ENCODE measurements around the gene RPL41. TPM values are rescaled to one million over a fixed set of nuclear protein-coding genes. Genes with fewer than 3 reads are reported as not detected.

The RPL41 gene
- polyA plus RNA-seq, 1 of the 3 experiments (the other 2 are of a cell fraction): 12,464 TPM

GRCh38 chr12:56122637-56123036 lies 6.2 kb downstream of the RPL41 start:
- Histone ChIP-seq H3K9ac (no peak overlapping the region), H3K9me3 (no peaks in the 10 kb centered on the region), H3F3A (replicated peaks; ENCODE audit: insufficient read depth) (peaks cover 45% of the 10 kb centered on the region), H3K27ac (ENCODE audit: low read depth in 2 of 2, low read length in 1 of 2) (no peak overlapping the region), H3K4me1 (ENCODE audit: control insufficient read depth in 1 of 2, insufficient read depth in 2 of 2, low read depth in 1 of 2, low read length in 1 of 2) (peaks cover 25 to 31% of the 10 kb centered on the region in 2 experiments), H3K4me3 (ENCODE audit: low read depth in 2 of 2, low read length in 1 of 2) (no peak overlapping the region), H3K36me3 (replicated peaks in 1 of 2; ENCODE audit: control insufficient read depth in 1 of 2, insufficient read depth in 2 of 2, low read length in 1 of 2) (peaks cover 9 to 19% of the 10 kb centered on the region in 2 experiments), H3K9me2 (no peaks in the 10 kb centered on the region), H3K27me3 (ENCODE audit: insufficient read depth) (no peaks in the 10 kb centered on the region), H3K79me2 (ENCODE audit: insufficient read depth) (peaks cover 53% of the 10 kb centered on the region), H3K4me2 (no peak overlapping the region), H2AFZ (ENCODE audit: low read depth) (no peak overlapping the region), H4K20me1 (ENCODE audit: insufficient read depth) (peaks cover 2% of the 10 kb centered on the region; the same call in 1 of the 2 replicates)
- TF ChIP-seq TCF12 (IDR thresholded peaks at IDR 0.05): no peak
- TF ChIP-seq, protein P1, sequence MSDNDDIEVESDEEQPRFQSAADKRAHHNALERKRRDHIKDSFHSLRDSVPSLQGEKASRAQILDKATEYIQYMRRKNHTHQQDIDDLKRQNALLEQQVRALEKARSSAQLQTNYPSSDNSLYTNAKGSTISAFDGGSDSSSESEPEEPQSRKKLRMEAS (IDR thresholded peaks at IDR 0.05; ENCODE audit: low read depth): no peak
- no peak for TF ChIP-seq NFIC (IDR thresholded peaks at IDR 0.05; ENCODE audit: borderline replicate concordance)
- TF ChIP-seq MEF2A (IDR thresholded peaks at IDR 0.05; ENCODE audit: borderline replicate concordance, low read depth): no peak
- no peak for TF ChIP-seq ZBTB33 (IDR thresholded peaks at IDR 0.05; ENCODE audit: borderline replicate concordance, low read depth)
- TF ChIP-seq, protein P2, sequence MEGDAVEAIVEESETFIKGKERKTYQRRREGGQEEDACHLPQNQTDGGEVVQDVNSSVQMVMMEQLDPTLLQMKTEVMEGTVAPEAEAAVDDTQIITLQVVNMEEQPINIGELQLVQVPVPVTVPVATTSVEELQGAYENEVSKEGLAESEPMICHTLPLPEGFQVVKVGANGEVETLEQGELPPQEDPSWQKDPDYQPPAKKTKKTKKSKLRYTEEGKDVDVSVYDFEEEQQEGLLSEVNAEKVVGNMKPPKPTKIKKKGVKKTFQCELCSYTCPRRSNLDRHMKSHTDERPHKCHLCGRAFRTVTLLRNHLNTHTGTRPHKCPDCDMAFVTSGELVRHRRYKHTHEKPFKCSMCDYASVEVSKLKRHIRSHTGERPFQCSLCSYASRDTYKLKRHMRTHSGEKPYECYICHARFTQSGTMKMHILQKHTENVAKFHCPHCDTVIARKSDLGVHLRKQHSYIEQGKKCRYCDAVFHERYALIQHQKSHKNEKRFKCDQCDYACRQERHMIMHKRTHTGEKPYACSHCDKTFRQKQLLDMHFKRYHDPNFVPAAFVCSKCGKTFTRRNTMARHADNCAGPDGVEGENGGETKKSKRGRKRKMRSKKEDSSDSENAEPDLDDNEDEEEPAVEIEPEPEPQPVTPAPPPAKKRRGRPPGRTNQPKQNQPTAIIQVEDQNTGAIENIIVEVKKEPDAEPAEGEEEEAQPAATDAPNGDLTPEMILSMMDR (IDR thresholded peaks at IDR 0.05): no peak
- no peak for TF ChIP-seq PBX3 (IDR thresholded peaks at IDR 0.05)
- TF ChIP-seq, protein P3, sequence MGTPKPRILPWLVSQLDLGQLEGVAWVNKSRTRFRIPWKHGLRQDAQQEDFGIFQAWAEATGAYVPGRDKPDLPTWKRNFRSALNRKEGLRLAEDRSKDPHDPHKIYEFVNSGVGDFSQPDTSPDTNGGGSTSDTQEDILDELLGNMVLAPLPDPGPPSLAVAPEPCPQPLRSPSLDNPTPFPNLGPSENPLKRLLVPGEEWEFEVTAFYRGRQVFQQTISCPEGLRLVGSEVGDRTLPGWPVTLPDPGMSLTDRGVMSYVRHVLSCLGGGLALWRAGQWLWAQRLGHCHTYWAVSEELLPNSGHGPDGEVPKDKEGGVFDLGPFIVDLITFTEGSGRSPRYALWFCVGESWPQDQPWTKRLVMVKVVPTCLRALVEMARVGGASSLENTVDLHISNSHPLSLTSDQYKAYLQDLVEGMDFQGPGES (IDR thresholded peaks at IDR 0.05; ENCODE audit: low read depth, low read length): no peak
- TF ChIP-seq RCOR1 (IDR thresholded peaks at IDR 0.05; ENCODE audit: low read length): no peak
- TF ChIP-seq JUND (IDR thresholded peaks at IDR 0.05): no peak
- no peak for TF ChIP-seq YY1 (IDR thresholded peaks at IDR 0.05; ENCODE audit: low read depth)
- TF ChIP-seq ELF1 (IDR thresholded peaks at IDR 0.05): no peak
- TF ChIP-seq GATA2 (CRISPR knock-in tag; IDR thresholded peaks at IDR 0.05): no peak
- WGBS (ENCODE audit: low lambda C conversion rate): 95% methylated on average over 2 of the region's 2 CpGs
- ChIA-PET POLR2A (interaction anchor here (0.6 kb wide), 1 partner anchor 38 kb away, joined by 3 read pairs; no protein-coding TSS in a partner anchor), CTCF (interaction anchor here (0.6 to 16.0 kb wide), 4 partner anchors 40 to 127 kb away, joined by 3 to 272 read pairs (median 3); partner anchors contain the start of gene SMARCC2)
- DNase-seq: no peak
